CD14-positive monocyte (primary cell): ENCODE results near the gene FOXP1. TPM values are rescaled to one million over a fixed set of nuclear protein-coding genes. Genes with fewer than 3 reads are reported as not detected.

Experiments used
- DNase-seq, 3 donors: peaks; one replicate each; pipeline ENCODE4 v3.0.0-alpha.2; 2011 to 2022
- H2AFZ ChIP-seq: 2 replicates; pipeline ENCODE4 v1.6.0; 2012; ENCODE audit warnings: mild to moderate bottlenecking, low read depth, low read length, inconsistent platforms; ENCODE audit not compliant: insufficient read depth, poor library complexity, severe bottlenecking
- H3K27ac ChIP-seq, 2 donors: 1 replicate in 1 of 2; 2 replicates in 1 of 2; pipeline ENCODE4 v1.5.1; 2012 to 2013; ENCODE audit warnings: low read length in 2 of 2, control low read depth in 1 of 2, inconsistent platforms in 1 of 2, low read depth in 1 of 2, mild to moderate bottlenecking in 1 of 2
- H3K27me3 ChIP-seq, 2 donors: one replicate each; pipeline versions ENCODE4 v1.6.0 to v1.6.1; 2011 to 2013; ENCODE audit warnings: low read length in 2 of 2; ENCODE audit not compliant: control insufficient read depth in 2 of 2, insufficient read depth in 2 of 2
- H3K36me3 ChIP-seq, 2 donors: replicated peaks in 1 of 2; 1 replicate in 1 of 2; 2 replicates in 1 of 2; pipeline versions ENCODE4 v1.5.1 to v1.6.1; 2012 to 2013; ENCODE audit warnings: low read length in 2 of 2, control low read depth in 1 of 2, inconsistent platforms in 1 of 2, mild to moderate bottlenecking in 1 of 2; ENCODE audit not compliant: insufficient read depth in 2 of 2, control insufficient read depth in 1 of 2
- H3K4me1 ChIP-seq, 2 donors: 1 replicate in 1 of 2; 2 replicates in 1 of 2; pipeline versions ENCODE4 v1.5.1 to v1.6.1; 2012 to 2013; ENCODE audit warnings: low read length in 2 of 2, control low read depth in 1 of 2, inconsistent platforms in 1 of 2, mild to moderate bottlenecking in 1 of 2, moderate library complexity in 1 of 2; ENCODE audit not compliant: insufficient read depth in 2 of 2, control insufficient read depth in 1 of 2
- H3K4me2 ChIP-seq: replicated peaks from 2 replicates; pipeline ENCODE3; 2012; ENCODE audit warnings: low read length, moderate library complexity, mild to moderate bottlenecking; ENCODE audit not compliant: poor library complexity, severe bottlenecking; ENCODE audit errors: extremely low read depth
- H3K4me3 ChIP-seq, 3 experiments: fragments of 200-600 bp in 1 of 3; sonication (generic) in 1 of 3; replicated peaks in 1 of 3; 1 replicate in 2 of 3; 2 replicates in 1 of 3; pipeline ENCODE4 v1.5.1; 2011 to 2013; ENCODE audit warnings: low read length in 3 of 3, mild to moderate bottlenecking in 3 of 3, control low read depth in 2 of 3, low read depth in 2 of 3, inconsistent platforms in 1 of 3, moderate library complexity in 1 of 3
- H3K79me2 ChIP-seq: 2 replicates; pipeline ENCODE4 v1.6.0; 2012; ENCODE audit warnings: mild to moderate bottlenecking, control low read depth, inconsistent platforms, low read length, moderate library complexity; ENCODE audit not compliant: insufficient read depth
- H3K9ac ChIP-seq: 2 replicates; pipeline ENCODE4 v1.6.0; 2017; ENCODE audit warnings: low read length, mild to moderate bottlenecking; ENCODE audit not compliant: insufficient read depth, poor library complexity, severe bottlenecking
- H3K9me3 ChIP-seq, 2 donors: replicated peaks in 1 of 2; 1 replicate in 1 of 2; 2 replicates in 1 of 2; pipeline versions ENCODE4 v1.5.1 to v1.6.1; 2012 to 2013; ENCODE audit warnings: low read length in 2 of 2, control low read depth in 1 of 2; ENCODE audit not compliant: control insufficient read depth in 1 of 2, insufficient read depth in 1 of 2
- H4K20me1 ChIP-seq: 2 replicates; pipeline ENCODE4 v1.6.0; 2012; ENCODE audit warnings: mild to moderate bottlenecking, low read length, control low read depth, moderate library complexity; ENCODE audit not compliant: insufficient read depth
- H3K27ac Mint-ChIP-seq, 7 donors: one replicate each; pipeline ENCODE4 v1.8.0; 2020; ENCODE audit warnings: mild to moderate bottlenecking in 7 of 7, mixed read lengths in 7 of 7, moderate library complexity in 6 of 7, inconsistent platforms in 2 of 7
- H3K27me3 Mint-ChIP-seq, 3 donors: one replicate each; pipeline ENCODE4 v1.8.0; 2021 to 2022; ENCODE audit warnings: low read depth in 3 of 3, mild to moderate bottlenecking in 3 of 3, mixed read lengths in 3 of 3, moderate library complexity in 3 of 3, inconsistent platforms in 1 of 3
- H3K36me3 Mint-ChIP-seq, 2 donors: one replicate each; pipeline ENCODE4 v1.8.0; 2020; ENCODE audit warnings: mixed read lengths in 2 of 2, inconsistent platforms in 1 of 2, mild to moderate bottlenecking in 1 of 2
- H3K4me1 Mint-ChIP-seq: one replicate; pipeline ENCODE4 v1.8.0; 2020; ENCODE audit warnings: mild to moderate bottlenecking, mixed read lengths
- H3K4me3 Mint-ChIP-seq, 2 donors: one replicate each; pipeline ENCODE4 v1.8.0; 2020; ENCODE audit warnings: mild to moderate bottlenecking in 2 of 2, mixed read lengths in 2 of 2, moderate library complexity in 1 of 2
- H3K9me3 Mint-ChIP-seq, 7 donors: one replicate each; pipeline ENCODE4 v1.8.0; 2020 to 2022; ENCODE audit warnings: mixed read lengths in 7 of 7, mild to moderate bottlenecking in 6 of 7, moderate library complexity in 6 of 7, inconsistent platforms in 2 of 7
- CTCF ChIP-seq: fragments of 200-600 bp; IDR thresholded peaks from one replicate; pipeline ENCODE4 v1.8.0; 2022; ENCODE audit warnings: antibody characterized with exemption, mild to moderate bottlenecking
- WGBS: methylation state at CpG from one replicate; pipeline ENCODE4 v1.1.5; 2013; ENCODE audit warnings: missing lambda C conversion rate; ENCODE audit not compliant: insufficient coverage; 5-methylcytosine and 5-hydroxymethylcytosine counted together
- intact Hi-C, 2 donors: fragments of 100-400 bp; cut with micrococcal nuclease; formaldehyde crosslinking; loops; one replicate each; pipeline versions ENCODE4 v1.15.0 to v1.15.1; 2023
- polyA plus RNA-seq, 3 donors: library from polyadenylated mRNA; depleted of rRNA in 1 of 3; unstranded in 2 of 3; stranded (reverse) in 1 of 3; fragments of 300-500 nt in 2 of 3; fragments of >200 nt in 1 of 3; fragmentation: Illumina TruSeq in 2 of 3; gene quantifications; 1 replicate in 2 of 3; 2 replicates in 1 of 3; pipeline ENCODE4 v1.2.3, GENCODE V29; 2012 to 2021

FOXP1 gene
- polyA plus RNA-seq, 3 donors: 25.7 to 42.6 (median 27.8) TPM

DNA sequence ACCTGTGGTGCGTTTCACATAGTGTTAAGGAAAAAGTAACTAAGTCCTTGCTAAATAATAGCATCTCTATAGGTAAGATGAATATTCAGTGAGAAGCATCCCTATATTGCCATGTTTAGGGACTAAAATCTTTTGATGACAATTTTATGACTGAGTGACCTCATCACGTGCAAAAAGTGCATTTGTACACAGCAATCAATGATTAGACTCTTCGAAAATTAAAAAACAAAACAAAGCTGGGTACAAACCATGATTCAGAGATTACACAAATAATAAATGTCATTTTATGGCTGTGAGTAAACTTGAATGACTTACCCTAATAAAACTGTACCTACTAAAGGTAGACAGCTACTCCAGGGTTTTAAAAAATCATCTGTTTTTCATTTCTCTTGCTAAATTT, 505.3 kb downstream of the FOXP1 start:
- no peaks in the 10 kb centered on the region for H3K27me3 ChIP-seq
- no peak for DNase-seq
- WGBS: no CpG with 5 or more reads among the region's 3 CpGs
- no peaks in the 10 kb centered on the region for H3K9me3 Mint-ChIP-seq
- H3K4me2 ChIP-seq: no peak overlapping the region
- no peak overlapping the region for H2AFZ ChIP-seq
- H3K79me2 ChIP-seq: peaks cover 5% of the 10 kb centered on the region
- peak overlapping the region in 1 of 7 donors; percentile 43 for H3K27ac Mint-ChIP-seq
- no peak overlapping the region for H3K9ac ChIP-seq
- H3K4me1 ChIP-seq: no peaks in the 10 kb centered on the region
- H4K20me1 ChIP-seq: peaks cover 71% of the 10 kb centered on the region
- no peak overlapping the region for H3K4me3 Mint-ChIP-seq
- no peaks in the 10 kb centered on the region for H3K36me3 ChIP-seq
- H3K36me3 Mint-ChIP-seq: peaks cover 7 to 8% of the 10 kb centered on the region in 2 donors
- no peak for TF ChIP-seq CTCF
- intact Hi-C loops: no loop called here
- H3K9me3 ChIP-seq: no peaks in the 10 kb centered on the region
- H3K27ac ChIP-seq: no peak overlapping the region
- H3K4me1 Mint-ChIP-seq: peaks cover 3% of the 10 kb centered on the region
- no peak overlapping the region for H3K4me3 ChIP-seq
- H3K27me3 Mint-ChIP-seq: peaks cover 0 to 2% (median 1%) of the 10 kb centered on the region in 3 donors

GRCh38 chr3:71077070-71077469, 506.5 kb downstream of the FOXP1 start:
- H3K27me3 ChIP-seq: no peaks in the 10 kb centered on the region
- H4K20me1 ChIP-seq: peaks cover 83% of the 10 kb centered on the region
- peaks cover 7% of the 10 kb centered on the region for H3K79me2 ChIP-seq
- no peak overlapping the region for H3K4me3 ChIP-seq
- H3K9me3 ChIP-seq: no peaks in the 10 kb centered on the region
- peaks cover 3% of the 10 kb centered on the region for H3K4me1 Mint-ChIP-seq
- H3K27ac ChIP-seq: no peak overlapping the region
- H3K36me3 Mint-ChIP-seq: peaks cover 7 to 8% of the 10 kb centered on the region in 2 donors
- H3K27me3 Mint-ChIP-seq: peaks cover 0 to 2% (median 1%) of the 10 kb centered on the region in 3 donors
- TF ChIP-seq CTCF: no peak
- no peak overlapping the region for H3K9ac ChIP-seq
- intact Hi-C loops: no loop called here
- no peak overlapping the region for H2AFZ ChIP-seq
- no peaks in the 10 kb centered on the region for H3K36me3 ChIP-seq
- H3K4me3 Mint-ChIP-seq: no peak overlapping the region
- no peak for DNase-seq
- WGBS: no CpG with 5 or more reads among the region's 3 CpGs
- H3K4me2 ChIP-seq: no peak overlapping the region
- peak overlapping the region in 1 of 7 donors; percentile 17 for H3K27ac Mint-ChIP-seq
- H3K9me3 Mint-ChIP-seq: no peaks in the 10 kb centered on the region
- no peaks in the 10 kb centered on the region for H3K4me1 ChIP-seq
